Measurements from ENCODE around the gene C11orf54. TPM values are rescaled to one million over a fixed set of nuclear protein-coding genes. Genes with fewer than 3 reads are reported as not detected.
A peak's percentile ranks its signal among the peaks of the same experiment; 100 is the strongest.

Gene C11orf54
- total and polyA plus RNA-seq, 4 donors, result 60.8 to 154 (median 114) TPM

DNA sequence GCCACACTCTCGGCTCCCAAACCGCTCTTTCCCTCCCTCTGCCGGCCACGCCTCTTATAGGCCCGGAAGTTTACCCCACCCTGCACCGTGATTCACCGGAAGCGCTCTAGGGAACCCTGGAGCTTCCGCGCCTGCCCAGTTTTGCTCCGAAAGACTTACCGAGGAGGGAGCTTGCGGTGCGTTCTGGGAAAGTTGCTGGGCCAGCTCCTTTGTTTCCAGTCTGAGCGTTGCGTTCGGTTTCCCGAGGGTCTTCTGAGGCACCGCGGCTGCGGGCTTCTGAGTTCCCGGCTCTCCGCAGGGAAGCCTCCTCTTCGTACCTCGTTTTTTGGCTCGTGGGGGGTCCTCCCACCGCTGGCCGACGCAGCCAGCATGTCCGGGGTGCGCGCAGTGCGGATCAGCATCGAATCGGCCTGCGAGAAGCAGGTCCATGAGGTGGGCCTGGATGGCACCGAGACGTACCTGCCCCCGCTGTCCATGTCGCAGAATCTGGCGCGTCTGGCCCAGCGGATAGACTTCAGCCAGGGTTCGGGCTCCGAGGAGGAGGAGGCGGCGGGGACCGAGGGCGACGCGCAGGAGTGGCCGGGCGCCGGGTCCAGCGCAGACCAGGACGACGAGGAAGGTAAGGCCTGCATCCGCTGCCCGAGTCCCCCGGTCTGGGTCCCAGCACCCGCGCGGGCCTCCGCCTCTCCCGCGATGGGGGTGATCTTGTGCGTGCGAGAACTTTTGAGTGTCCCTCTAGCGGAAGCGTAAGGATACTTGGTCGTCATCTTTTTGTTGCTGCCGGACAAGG lies 42.9 kb downstream of the C11orf54 start, which contains the start of gene MED17:
Gene MED17 (plus strand): TSS at position 138 of the 790 bp plus-strand sequence. CDS start 232 bp downstream, at position 370.
- TF ChIP-seq SP1 (IDR thresholded peaks at IDR 0.05), result peak; percentile 36
- TF ChIP-seq RXRA (IDR thresholded peaks at IDR 0.05), result no peak
- TF ChIP-seq, protein P1, sequence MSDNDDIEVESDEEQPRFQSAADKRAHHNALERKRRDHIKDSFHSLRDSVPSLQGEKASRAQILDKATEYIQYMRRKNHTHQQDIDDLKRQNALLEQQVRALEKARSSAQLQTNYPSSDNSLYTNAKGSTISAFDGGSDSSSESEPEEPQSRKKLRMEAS (IDR thresholded peaks at IDR 0.05), result peak; percentile 86
- peak; percentile 61 to 63 for TF ChIP-seq RAD21 (IDR thresholded peaks at IDR 0.05)
- TF ChIP-seq GABPA (IDR thresholded peaks at IDR 0.05 in 1 of 2, conservative IDR thresholded peaks at IDR 0.05 in 1 of 2), result peak; percentile 94 to 97
- TF ChIP-seq JUND (IDR thresholded peaks at IDR 0.05), result peak in 1 of 2 donors; percentile 62
- no peak for TF ChIP-seq FOXA2 (IDR thresholded peaks at IDR 0.05)
- TF ChIP-seq, protein P2, sequence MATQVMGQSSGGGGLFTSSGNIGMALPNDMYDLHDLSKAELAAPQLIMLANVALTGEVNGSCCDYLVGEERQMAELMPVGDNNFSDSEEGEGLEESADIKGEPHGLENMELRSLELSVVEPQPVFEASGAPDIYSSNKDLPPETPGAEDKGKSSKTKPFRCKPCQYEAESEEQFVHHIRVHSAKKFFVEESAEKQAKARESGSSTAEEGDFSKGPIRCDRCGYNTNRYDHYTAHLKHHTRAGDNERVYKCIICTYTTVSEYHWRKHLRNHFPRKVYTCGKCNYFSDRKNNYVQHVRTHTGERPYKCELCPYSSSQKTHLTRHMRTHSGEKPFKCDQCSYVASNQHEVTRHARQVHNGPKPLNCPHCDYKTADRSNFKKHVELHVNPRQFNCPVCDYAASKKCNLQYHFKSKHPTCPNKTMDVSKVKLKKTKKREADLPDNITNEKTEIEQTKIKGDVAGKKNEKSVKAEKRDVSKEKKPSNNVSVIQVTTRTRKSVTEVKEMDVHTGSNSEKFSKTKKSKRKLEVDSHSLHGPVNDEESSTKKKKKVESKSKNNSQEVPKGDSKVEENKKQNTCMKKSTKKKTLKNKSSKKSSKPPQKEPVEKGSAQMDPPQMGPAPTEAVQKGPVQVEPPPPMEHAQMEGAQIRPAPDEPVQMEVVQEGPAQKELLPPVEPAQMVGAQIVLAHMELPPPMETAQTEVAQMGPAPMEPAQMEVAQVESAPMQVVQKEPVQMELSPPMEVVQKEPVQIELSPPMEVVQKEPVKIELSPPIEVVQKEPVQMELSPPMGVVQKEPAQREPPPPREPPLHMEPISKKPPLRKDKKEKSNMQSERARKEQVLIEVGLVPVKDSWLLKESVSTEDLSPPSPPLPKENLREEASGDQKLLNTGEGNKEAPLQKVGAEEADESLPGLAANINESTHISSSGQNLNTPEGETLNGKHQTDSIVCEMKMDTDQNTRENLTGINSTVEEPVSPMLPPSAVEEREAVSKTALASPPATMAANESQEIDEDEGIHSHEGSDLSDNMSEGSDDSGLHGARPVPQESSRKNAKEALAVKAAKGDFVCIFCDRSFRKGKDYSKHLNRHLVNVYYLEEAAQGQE (IDR thresholded peaks at IDR 0.05), result peak; percentile 84
- peak; percentile 68 for TF ChIP-seq YY1 (IDR thresholded peaks at IDR 0.05)
- TF ChIP-seq HNF4A (conservative IDR thresholded peaks at IDR 0.05), result peak; percentile 12 to 34
- TF ChIP-seq, protein P3, sequence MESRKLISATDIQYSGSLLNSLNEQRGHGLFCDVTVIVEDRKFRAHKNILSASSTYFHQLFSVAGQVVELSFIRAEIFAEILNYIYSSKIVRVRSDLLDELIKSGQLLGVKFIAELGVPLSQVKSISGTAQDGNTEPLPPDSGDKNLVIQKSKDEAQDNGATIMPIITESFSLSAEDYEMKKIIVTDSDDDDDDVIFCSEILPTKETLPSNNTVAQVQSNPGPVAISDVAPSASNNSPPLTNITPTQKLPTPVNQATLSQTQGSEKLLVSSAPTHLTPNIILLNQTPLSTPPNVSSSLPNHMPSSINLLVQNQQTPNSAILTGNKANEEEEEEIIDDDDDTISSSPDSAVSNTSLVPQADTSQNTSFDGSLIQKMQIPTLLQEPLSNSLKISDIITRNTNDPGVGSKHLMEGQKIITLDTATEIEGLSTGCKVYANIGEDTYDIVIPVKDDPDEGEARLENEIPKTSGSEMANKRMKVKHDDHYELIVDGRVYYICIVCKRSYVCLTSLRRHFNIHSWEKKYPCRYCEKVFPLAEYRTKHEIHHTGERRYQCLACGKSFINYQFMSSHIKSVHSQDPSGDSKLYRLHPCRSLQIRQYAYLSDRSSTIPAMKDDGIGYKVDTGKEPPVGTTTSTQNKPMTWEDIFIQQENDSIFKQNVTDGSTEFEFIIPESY (IDR thresholded peaks at IDR 0.05), result peak; percentile 78
- TF ChIP-seq HNF4G (IDR thresholded peaks at IDR 0.05), result no peak
- TF ChIP-seq, protein P4, sequence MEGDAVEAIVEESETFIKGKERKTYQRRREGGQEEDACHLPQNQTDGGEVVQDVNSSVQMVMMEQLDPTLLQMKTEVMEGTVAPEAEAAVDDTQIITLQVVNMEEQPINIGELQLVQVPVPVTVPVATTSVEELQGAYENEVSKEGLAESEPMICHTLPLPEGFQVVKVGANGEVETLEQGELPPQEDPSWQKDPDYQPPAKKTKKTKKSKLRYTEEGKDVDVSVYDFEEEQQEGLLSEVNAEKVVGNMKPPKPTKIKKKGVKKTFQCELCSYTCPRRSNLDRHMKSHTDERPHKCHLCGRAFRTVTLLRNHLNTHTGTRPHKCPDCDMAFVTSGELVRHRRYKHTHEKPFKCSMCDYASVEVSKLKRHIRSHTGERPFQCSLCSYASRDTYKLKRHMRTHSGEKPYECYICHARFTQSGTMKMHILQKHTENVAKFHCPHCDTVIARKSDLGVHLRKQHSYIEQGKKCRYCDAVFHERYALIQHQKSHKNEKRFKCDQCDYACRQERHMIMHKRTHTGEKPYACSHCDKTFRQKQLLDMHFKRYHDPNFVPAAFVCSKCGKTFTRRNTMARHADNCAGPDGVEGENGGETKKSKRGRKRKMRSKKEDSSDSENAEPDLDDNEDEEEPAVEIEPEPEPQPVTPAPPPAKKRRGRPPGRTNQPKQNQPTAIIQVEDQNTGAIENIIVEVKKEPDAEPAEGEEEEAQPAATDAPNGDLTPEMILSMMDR (IDR thresholded peaks at IDR 0.05; ENCODE audit: low read depth, low read length, missing input control), result peak; percentile 37
- no peak for TF ChIP-seq FOXA1 (IDR thresholded peaks at IDR 0.05)
- TF ChIP-seq, protein P5, sequence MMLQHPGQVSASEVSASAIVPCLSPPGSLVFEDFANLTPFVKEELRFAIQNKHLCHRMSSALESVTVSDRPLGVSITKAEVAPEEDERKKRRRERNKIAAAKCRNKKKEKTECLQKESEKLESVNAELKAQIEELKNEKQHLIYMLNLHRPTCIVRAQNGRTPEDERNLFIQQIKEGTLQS (IDR thresholded peaks at IDR 0.05), result no peak
- TF ChIP-seq NR2F2 (IDR thresholded peaks at IDR 0.05), result no peak
- peak; percentile 83 for TF ChIP-seq TAF1 (conservative IDR thresholded peaks at IDR 0.05)
- no peak for TF ChIP-seq EGR1 (IDR thresholded peaks at IDR 0.05; ENCODE audit: low read depth in 2 of 2)
- peak within 1 kb of the TSS; percentile 88 to 98 (median 91) for H3K4me3 ChIP-seq (ENCODE audit: low read depth in 1 of 3, low read length in 3 of 3)
- no peaks in the 10 kb centered on the region for H3K27me3 ChIP-seq (ENCODE audit: control insufficient read depth in 4 of 4, insufficient read depth in 4 of 4, low read length in 3 of 4)
- H3K27ac ChIP-seq (ENCODE audit: low read depth in 1 of 2, low read length in 2 of 2), result peak within 1 kb of the TSS; percentile 90 to 93
- DNase-seq (ENCODE audit: low spot score), result peak; percentile 88
- H3K9me3 ChIP-seq (ENCODE audit: control insufficient read depth in 4 of 4, low read length in 3 of 4), result no peaks in the 10 kb centered on the region
- peak within 1 kb of the TSS; percentile 83 to 93 for H3K9ac ChIP-seq (ENCODE audit: low read depth in 1 of 2, low read length in 2 of 2)
- peaks cover 2 to 8% (median 6%) of the 10 kb centered on the region in 4 donors for H3K36me3 ChIP-seq (ENCODE audit: control insufficient read depth in 4 of 4, insufficient read depth in 3 of 4, low read depth in 1 of 4, low read length in 3 of 4)
- under 1% methylated on average over 72 of the region's 72 CpGs for WGBS
- H3K4me1 ChIP-seq (ENCODE audit: control insufficient read depth in 4 of 4, insufficient read depth in 4 of 4, low read length in 3 of 4), result peaks cover 6 to 27% (median 17%) of the 10 kb centered on the region in 4 donors

All from liver (tissue), 9 donors.